GM18951 (cell line): ENCODE measurements around the gene INSIG1.

ENCODE experiments used
- POLR2A ChIP-seq: IDR thresholded peaks from 4 replicates; pipeline ENCODE4 v1.6.1; 2011; ENCODE audit warnings: mild to moderate bottlenecking; ENCODE audit not compliant: insufficient read length, insufficient read depth; ENCODE audit errors: extremely low read depth
- in situ Hi-C: fragments of 300-500 bp; cut with MboI; formaldehyde crosslinking; loops from one replicate; pipeline ENCODE4 v1.12.0; 2022; ENCODE audit warnings: low sequenced_read_pairs, mixed read lengths, inconsistent platforms; ENCODE audit not compliant: unreplicated experiment

INSIG1 gene

DNA sequence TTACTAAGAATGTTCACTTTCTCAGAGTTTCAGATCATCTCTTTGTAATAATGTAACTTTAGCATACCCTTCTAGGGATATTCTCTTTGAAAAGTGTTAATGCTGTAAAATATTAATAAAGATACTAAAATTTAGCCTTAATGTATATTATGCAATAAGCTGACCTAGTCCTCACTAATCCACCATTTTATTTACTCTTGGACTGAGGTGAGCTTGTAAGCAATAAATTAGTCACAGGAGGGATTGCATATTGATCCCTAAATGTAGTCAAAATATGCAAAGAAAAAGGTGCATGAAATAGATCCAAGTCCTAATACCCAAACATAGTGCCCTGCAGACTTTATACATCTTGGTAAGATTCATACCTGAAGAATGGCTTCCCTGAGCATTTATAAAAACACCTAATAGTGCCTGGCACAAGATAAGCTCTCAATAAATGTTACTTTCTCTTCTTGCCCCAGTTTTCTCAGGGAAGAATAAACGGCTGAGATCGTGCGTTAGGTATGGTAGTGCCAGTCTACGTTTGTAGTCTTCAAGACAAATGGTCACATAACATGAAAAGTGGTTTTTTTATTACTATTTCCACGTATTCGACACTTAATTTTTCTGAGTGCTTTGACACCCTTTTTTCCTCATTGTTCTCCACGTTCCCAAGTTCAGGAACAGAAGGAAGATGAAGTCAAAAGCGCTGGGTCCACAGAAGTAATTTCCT lies 14.3 kb downstream of the INSIG1 start:
- no peak for TF ChIP-seq POLR2A
- in situ Hi-C loops = no loop called here

DNA sequence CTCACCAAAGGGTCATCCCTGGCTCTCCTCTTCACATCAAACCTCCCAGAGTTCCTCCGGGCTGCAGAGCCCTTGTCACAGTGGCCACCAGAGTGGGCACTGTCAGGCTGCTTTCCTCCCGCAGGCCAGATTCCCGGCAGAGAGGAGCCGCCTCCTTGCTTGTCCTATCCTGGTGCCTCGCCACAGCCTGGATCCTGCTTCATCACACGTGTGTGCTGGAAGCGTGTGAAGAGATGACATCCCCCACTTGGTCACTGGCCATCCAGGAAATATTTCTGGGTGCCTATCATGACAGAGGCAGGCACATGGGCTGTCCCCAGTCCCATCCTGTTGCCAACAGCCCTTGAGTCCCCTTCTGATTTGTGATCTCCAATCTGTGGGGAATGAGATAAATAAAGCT lies 15.0 kb downstream of the INSIG1 start:
- no peak for TF ChIP-seq POLR2A
- in situ Hi-C loops = no loop called here

DNA sequence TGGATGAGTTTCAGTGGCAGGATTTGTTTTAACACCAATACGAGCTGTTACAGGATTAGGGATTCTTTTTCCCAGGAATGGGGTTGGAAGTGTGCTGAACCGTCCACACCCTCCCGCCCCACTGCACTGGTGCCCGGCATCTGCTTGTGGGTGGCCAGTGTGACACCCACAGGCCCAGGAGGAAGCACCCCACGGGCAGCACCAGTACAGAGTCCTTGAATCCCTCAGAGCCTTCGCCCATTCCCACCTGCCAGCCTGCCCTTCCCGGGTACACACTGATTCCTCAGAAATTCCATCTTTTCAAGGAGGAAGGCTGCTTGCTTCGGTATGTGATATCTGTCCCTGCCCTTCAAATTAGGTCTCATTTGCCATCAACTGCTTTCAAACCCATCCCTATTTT lies 15.4 kb downstream of the INSIG1 start:
- in situ Hi-C loops = no loop called here
- TF ChIP-seq POLR2A = no peak

DNA sequence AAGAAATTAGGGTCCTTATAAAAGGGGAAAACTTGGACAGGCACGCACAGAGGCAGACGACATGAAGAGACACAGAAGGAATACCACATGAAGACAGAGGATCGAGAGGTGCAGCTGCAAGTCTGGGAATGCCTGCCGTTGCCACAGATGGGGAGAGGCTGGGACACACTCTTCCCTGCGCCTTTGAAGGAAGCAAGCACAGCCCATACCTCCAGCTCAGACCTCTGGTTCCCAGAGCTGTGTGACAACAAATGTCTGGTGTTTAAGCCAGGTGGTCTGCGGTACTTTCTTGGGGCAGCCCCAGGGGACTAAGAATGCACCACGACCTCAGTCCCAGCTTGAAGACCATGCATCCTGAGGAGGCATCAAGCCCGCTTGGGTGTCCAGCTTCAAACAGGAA lies 18.3 kb downstream of the INSIG1 start:
- in situ Hi-C loops = no loop called here
- TF ChIP-seq POLR2A = no peak

DNA sequence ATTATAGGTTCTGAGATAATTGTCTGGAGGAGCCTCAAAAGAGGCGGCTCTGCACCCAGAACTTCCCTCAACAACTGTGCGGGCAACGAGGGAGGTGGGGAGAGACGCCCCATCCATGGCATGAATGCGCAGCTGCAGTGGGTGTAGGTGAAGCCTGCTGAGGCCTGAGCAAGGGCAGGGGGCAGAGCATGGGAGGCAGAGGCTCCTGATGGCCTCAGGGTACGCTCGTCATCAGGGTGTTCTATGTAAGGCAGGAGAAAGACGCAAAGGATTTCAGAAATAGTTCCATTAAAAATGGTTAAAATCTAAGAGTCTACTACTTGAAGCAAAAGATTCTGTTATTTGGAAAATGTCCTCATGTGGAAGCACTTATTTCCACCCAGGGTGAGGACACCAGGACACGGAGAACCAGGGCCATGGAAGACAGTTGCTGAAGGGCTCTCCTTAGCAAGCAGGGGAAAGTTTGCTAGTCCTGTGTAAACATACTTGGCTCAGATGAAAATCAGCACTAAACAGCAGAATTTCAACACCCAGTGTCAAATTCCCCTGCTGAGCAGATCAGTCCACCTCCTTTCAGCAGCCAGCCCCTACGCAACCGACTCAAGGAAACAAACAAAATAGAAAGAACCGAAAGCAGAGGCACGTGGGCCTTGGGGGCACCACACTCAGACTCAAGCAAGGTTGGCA lies 18.9 kb downstream of the INSIG1 start:
- no peak for TF ChIP-seq POLR2A
- in situ Hi-C loops = no loop called here

DNA sequence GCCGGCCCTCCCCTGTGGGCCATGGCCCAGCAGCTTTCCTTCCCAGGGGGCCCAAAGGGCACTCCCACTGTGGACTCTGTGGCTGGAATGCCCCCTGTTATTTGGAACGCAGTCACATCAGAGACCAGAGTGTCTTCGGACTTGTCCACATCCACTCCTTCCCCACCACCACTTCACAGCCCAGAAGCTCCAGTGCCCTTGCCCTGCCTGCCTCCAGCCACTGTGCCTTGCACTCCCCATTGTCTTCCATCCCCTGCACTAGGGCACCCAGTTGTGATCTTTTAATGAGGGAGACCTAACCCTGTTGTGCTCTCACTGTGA lies 19.4 kb downstream of the INSIG1 start:
- TF ChIP-seq POLR2A = no peak
- in situ Hi-C loops = no loop called here

DNA sequence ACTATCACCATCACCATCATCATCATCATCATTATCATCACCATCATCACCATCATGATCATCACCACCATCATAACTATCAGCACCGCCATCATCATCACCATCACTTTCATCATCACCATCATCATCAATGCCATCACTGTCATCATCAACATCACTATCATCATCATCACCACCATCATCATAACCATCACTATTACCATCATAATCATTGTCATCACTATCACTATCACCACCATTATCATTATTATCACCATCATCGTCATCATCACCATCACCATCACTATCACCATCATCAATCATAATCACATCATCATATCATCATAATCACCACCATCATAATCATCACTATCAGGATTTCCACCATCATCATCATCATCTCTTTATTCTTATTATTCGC lies 20.6 kb downstream of the INSIG1 start:
- in situ Hi-C loops = no loop called here
- TF ChIP-seq POLR2A = no peak

DNA sequence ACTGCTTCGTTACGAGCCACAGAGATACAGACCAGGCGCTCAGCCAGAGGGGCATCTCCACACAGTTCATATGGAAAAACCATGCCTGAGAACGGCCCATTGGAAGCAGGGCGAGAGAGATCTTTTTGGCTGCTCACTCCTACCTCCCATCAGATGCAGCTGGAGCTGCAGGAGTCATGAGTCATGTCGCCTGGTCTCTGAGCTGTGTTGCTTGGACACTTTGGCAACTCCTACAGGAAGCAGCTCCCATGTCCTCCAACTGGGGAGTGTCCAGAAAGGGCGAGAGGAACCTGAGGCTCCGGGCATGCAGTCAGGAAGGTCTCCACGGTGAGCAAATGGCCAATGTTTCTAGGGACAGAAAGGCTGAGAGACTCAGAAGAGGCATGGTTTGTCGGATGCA lies 24.9 kb downstream of the INSIG1 start:
- in situ Hi-C loops = no loop called here
- no peak for TF ChIP-seq POLR2A

DNA sequence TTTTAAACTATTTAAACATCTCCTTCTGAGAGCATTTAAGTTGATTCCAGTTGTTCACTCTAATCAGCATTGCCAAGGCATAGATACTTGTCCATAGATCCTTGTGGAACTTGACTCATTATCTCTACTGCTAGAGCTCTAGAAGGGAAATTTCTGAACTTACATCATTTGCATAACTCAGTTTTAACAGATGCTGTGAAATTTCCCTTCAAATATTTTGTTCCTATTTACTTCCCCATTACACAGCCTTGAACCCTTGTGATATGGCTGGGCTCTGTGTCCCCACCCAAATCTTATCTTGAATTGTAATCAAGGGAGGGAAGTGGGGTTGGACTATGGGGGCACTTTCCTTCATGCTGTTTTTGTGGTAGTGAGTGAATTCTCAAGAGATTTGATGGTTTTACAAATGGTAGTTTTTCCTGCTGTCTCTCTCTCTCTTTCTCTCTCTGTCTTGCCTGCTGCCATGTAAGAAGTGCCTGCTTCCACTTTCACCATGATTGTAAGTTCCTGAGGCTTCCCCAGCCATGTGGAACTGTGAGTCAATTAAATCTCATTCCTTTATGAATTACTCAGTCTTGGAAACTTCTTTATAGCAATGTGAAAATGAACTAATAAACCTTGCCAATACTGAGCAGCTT lies 25.4 kb downstream of the INSIG1 start:
- in situ Hi-C loops = no loop called here

DNA sequence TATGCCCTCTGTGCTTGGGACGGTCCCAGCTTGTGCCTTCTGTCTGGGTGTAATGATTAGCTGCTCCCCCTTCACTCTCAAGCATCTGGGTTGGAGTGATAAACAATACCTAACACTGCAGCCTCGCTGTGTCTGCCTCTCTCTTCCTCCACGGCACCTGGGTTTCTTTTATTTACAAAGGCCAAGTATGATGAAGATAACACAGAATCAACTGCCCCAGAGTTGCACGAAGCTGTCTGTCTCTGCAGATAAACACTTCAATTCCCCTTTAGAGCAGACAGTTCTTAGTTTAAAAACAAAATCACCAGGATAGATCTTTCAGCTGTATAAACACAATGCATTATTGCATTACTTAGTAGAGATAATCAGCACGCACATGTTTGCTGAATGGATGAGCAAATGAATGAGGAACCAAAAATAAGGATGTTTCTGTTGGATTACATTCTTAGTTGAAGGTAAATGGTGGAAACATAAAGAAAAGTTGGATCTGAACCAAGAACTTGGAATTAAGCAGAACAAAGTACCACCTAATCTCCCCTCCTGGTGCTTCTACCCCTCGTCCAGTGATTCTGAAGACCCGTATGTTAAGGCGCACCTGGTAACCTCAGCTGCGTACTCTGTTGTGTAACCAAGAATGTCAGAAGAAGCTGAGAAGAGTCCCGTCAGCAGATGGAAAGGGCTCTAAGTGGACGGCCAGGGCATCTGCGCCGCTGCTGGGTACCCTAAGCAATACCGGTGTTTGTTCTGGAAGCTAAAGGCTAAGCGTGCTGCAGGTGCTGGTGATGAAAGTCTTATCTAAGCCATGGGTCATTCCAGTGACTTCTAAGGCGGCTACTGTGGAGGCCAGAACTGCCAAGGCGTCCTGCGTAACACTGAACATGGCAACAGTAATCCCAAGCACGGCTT lies 26.6 kb downstream of the INSIG1 start:
- in situ Hi-C loops = no loop called here
- TF ChIP-seq POLR2A = no peak

More for the DNA sequence above, 25.4 kb downstream of the INSIG1 start:
- TF ChIP-seq POLR2A = no peak

DNA sequence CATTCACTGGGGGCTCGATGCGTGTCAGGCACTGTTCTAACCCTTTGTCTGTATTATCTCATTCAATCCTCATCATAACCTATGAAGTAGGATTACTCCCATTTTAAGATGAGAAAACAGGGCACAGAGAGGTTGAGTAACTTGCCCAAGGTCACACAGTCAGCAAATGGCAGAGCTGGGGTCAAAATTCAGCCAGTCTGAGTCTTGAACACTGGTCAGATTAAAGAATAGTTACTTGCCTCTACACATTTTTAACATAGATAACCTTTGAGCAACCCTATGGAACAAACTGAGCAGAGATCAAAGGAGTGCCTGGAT lies 27.2 kb downstream of the INSIG1 start:
- TF ChIP-seq POLR2A = no peak

DNA sequence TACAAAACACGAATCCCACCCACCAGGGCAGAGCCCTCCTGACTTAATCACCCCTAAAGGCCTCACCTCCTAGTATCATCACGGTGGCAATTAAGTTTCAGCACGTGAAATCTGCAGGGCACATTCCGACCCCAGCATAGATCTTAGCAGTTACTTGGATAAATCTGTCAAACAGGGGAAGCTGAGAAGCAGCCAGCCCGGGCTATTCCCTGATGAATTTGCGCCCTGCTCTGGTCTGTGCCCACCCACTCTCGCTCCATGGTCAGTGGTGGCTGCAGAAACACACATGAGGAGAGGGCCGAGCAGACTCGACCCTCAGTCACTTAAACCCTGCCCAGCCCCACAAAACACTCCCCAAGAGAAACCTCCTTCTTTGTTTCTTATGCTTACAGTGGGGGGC lies 28.7 kb downstream of the INSIG1 start:
- in situ Hi-C loops = loop anchor here (25.0 kb wide), 1 partner anchor 389 kb away; no protein-coding TSS in a partner anchor
- no peak for TF ChIP-seq POLR2A

More for the DNA sequence above, 27.2 kb downstream of the INSIG1 start:
- in situ Hi-C loops = loop anchor here (25.0 kb wide), 1 partner anchor 388 kb away; no protein-coding TSS in a partner anchor
